NCI-H128 (cell line): ENCODE measurements around the gene ZFR2.
"Not testable (repeated sequence)": the region's sequence is repeated elsewhere in the genome, so short reads cannot be mapped to it uniquely, and the experiment has no call there.

ENCODE experiments used
- DNase-seq: peaks from one replicate; lab custom pipeline; 2025; ENCODE audit not compliant: unreplicated experiment; lab: John Stamatoyannopoulos, UW

Gene ZFR2

GRCh38 chr19:3816566-3817218 lies 52.1 kb downstream of the ZFR2 start:
- no peak for DNase-seq

GRCh38 chr19:3816148-3816547 lies 52.7 kb downstream of the ZFR2 start:
- DNase-seq = not testable (repeated sequence)

- DNase-seq = no peak
Measured at GRCh38 chr19:3814648-3815047, 54.2 kb downstream of the ZFR2 start.

GRCh38 chr19:3813473-3814392 lies 55.1 kb downstream of the ZFR2 start:
- DNase-seq = no peak

GRCh38 chr19:3810708-3811355 lies 58.0 kb downstream of the ZFR2 start:
- DNase-seq = no peak

GRCh38 chr19:3809881-3810707 lies 58.7 kb downstream of the ZFR2 start:
- no peak for DNase-seq

GRCh38 chr19:3808420-3809143 lies 60.3 kb downstream of the ZFR2 start:
- no peak for DNase-seq

GRCh38 chr19:3807574-3808354 lies 61.1 kb downstream of the ZFR2 start:
- no peak for DNase-seq

GRCh38 chr19:3807131-3807480 lies 61.7 kb downstream of the ZFR2 start:
- no peak for DNase-seq

- no peak for DNase-seq
Measured at GRCh38 chr19:3805859-3806258, 63.0 kb downstream of the ZFR2 start.

- no peak for DNase-seq
Measured at GRCh38 chr19:3804429-3804828, 64.4 kb downstream of the ZFR2 start.

GRCh38 chr19:3803986-3804385 lies 64.9 kb downstream of the ZFR2 start:
- no peak for DNase-seq

GRCh38 chr19:3803114-3803888 lies 65.5 kb downstream of the ZFR2 start:
- no peak for DNase-seq

- peak; percentile 43 for DNase-seq
Measured at GRCh38 chr19:3801412-3802096, 67.3 kb downstream of the ZFR2 start.

- no peak for DNase-seq
Measured at GRCh38 chr19:3800996-3801395, 67.8 kb downstream of the ZFR2 start.

GRCh38 chr19:3798137-3798536 lies 70.7 kb downstream of the ZFR2 start:
- DNase-seq = no peak

- no peak for DNase-seq
Measured at GRCh38 chr19:3796358-3796757, 72.5 kb downstream of the ZFR2 start.

GRCh38 chr19:3793799-3794198 lies 75.0 kb downstream of the ZFR2 start:
- DNase-seq = no peak
